Left ventricle myocardium inferior (tissue), 1 donor: Measurements from ENCODE around the gene TMEM115. TPM values are rescaled to one million over a fixed set of nuclear protein-coding genes. Genes with fewer than 3 reads are reported as not detected.

Experiments used
- DNase-seq: peaks from one replicate; pipeline ENCODE4 v3.0.0-alpha.2; 2020
- H3K27ac ChIP-seq: fragments of 200-600 bp; replicated peaks from 2 replicates; pipeline ENCODE4 v1.8.0; 2021
- H3K27me3 ChIP-seq: fragments of 200-600 bp; 2 replicates; pipeline ENCODE4 v1.8.0; 2021; ENCODE audit warnings: low read depth
- H3K36me3 ChIP-seq: fragments of 200-600 bp; 2 replicates; pipeline ENCODE4 v1.8.0; 2021
- H3K4me1 ChIP-seq: fragments of 200-600 bp; 2 replicates; pipeline ENCODE4 v1.8.0; 2021
- H3K4me3 ChIP-seq: fragments of 200-600 bp; 2 replicates; pipeline ENCODE4 v1.8.0; 2021; ENCODE audit warnings: mild to moderate bottlenecking, moderate library complexity
- H3K9me3 ChIP-seq: fragments of 200-600 bp; replicated peaks from 2 replicates; pipeline ENCODE4 v1.8.0; 2021
- intact Hi-C: fragments of 100-400 bp; cut with micrococcal nuclease; formaldehyde crosslinking; loops from one replicate; pipeline ENCODE4 v1.11.0; 2022
- total RNA-seq: library from RNA; stranded (reverse); fragmentation: NEBNext Ultra II Directional; extraction: Animal tissue kit (Norgen Biotek cat#: 25700); gene quantifications from one replicate; pipeline ENCODE4 v1.2.1, GENCODE V29; 2021
- TF ChIP-seq, protein P1 (sequence below): fragments of 200-600 bp; IDR thresholded peaks from 2 replicates; pipeline ENCODE4 v1.8.0; 2021; ENCODE audit warnings: antibody characterized with exemption, mild to moderate bottlenecking, borderline replicate concordance
- donor health status: DM: no; HTN: yes; CAD: no; lungs with severe emphysema.

TMEM115 gene
- total RNA-seq, 1 donor from 2014 or later, result 23.5 TPM

DNA sequence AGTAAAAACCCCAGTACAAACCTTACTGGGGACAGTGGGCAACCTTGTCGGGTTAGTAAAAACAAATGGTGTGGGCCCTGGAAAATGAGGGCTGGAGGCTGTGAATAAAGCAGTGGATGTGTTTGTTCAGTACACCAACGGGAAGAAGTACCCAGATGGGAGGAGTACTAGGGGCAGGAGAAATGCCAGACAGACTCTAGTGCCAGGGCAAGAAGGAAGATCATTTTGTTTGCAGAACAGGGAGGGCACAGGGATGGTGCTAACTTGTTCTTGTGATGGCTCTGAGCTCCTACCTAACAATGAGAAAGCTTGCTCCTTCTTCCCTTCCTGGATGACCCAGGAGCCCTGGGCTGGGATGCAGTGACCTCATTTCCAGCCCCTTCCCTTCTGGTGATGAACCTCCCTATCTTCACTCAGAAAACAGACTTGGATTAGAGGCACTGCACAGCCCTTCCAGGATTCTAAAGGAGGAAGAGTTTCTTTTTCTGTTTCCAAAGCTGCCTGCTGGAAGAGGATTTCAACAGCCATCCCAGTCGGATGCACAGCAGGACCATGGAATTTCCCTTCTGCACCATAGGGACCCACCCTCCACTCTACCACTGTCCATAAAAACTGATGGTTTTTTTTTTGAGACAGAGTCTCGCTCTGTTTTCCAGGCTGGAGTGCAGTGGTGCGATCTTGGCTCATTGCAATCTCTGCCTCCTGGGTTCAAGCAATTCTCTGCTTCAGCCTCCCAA, 24.8 kb downstream of the TMEM115 start:
- Histone ChIP-seq H3K27me3 (no peaks in the 10 kb centered on the region), H3K27ac (peak overlapping the region; percentile 95), H3K4me1 (peaks cover 89% of the 10 kb centered on the region), H3K4me3 (peak overlapping the region; percentile 97), H3K36me3 (peaks cover 31% of the 10 kb centered on the region), H3K9me3 (no peaks in the 10 kb centered on the region)
- TF ChIP-seq, protein P1, sequence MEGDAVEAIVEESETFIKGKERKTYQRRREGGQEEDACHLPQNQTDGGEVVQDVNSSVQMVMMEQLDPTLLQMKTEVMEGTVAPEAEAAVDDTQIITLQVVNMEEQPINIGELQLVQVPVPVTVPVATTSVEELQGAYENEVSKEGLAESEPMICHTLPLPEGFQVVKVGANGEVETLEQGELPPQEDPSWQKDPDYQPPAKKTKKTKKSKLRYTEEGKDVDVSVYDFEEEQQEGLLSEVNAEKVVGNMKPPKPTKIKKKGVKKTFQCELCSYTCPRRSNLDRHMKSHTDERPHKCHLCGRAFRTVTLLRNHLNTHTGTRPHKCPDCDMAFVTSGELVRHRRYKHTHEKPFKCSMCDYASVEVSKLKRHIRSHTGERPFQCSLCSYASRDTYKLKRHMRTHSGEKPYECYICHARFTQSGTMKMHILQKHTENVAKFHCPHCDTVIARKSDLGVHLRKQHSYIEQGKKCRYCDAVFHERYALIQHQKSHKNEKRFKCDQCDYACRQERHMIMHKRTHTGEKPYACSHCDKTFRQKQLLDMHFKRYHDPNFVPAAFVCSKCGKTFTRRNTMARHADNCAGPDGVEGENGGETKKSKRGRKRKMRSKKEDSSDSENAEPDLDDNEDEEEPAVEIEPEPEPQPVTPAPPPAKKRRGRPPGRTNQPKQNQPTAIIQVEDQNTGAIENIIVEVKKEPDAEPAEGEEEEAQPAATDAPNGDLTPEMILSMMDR, result no peak
- intact Hi-C loops, result no loop called here
- DNase-seq, result no peak

DNA sequence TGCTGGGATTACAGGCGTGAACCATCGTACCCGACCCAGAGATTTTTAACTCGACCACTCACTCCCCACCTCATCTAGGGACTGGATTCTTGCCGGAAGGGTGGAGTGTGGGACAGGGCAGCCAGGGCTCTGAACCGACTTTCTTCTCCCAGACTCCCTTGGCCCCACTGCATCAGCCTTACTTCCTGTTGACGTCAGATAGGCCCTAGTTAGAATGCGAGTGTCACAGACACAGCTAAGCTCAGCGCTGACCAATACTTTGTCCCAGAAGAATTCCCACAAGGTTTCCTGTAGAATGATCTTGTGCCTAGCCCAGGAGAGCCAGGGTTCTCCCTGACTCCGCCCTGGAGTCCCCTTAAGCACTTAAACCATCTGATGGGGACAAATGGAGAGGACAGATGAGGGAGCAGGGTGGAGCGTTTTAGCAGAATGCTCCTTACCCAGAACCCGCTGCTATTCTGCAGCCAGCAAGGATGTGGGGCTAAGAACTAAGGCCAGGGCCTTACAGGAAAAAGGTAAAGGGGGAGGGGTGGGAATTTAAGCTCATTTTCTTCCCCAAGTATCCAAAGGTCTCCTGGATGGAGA, 25.5 kb downstream of the TMEM115 start:
- peak overlapping the region; percentile 95 for H3K27ac ChIP-seq
- H3K36me3 ChIP-seq, result peaks cover 37% of the 10 kb centered on the region
- H3K4me1 ChIP-seq, result peaks cover 86% of the 10 kb centered on the region
- peak overlapping the region; percentile 97 for H3K4me3 ChIP-seq
- no peaks in the 10 kb centered on the region for H3K27me3 ChIP-seq
- TF ChIP-seq, protein P1, result no peak
- intact Hi-C loops, result no loop called here
- DNase-seq, result peak; percentile 64
- H3K9me3 ChIP-seq, result no peaks in the 10 kb centered on the region

DNA sequence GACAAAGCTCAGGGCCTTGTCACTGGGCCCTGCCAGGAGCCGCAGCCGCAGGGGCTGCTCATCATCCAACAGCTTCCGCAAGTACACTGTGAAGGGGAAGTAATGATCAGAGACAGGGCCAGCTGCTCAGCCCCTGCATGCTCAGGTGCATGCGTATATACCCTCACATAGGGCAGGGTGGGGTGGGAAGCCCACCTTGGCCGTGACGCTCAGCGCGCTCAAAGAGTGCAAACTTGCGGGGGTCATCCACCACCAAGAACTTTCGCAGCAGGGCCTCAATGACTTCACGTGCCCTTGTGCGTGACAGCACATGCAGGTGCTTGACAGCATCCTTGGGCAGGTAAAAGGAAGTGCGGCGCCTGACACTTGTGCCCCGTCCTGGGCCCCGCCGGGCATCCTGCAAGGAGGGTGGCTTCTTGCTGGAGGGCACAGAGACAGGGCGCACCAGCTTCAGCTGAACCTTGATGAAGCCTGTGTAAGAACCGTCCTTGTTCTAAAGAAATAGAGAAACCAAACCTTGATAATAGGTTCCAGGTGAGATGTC, 27.9 kb downstream of the TMEM115 start:
- no peak overlapping the region for H3K27ac ChIP-seq
- H3K9me3 ChIP-seq, result no peaks in the 10 kb centered on the region
- peaks cover 90% of the 10 kb centered on the region for H3K4me1 ChIP-seq
- peaks cover 41% of the 10 kb centered on the region for H3K36me3 ChIP-seq
- DNase-seq, result no peak
- no peak overlapping the region for H3K4me3 ChIP-seq
- intact Hi-C loops, result no loop called here
- H3K27me3 ChIP-seq, result no peaks in the 10 kb centered on the region
- TF ChIP-seq, protein P1, result no peak

DNA sequence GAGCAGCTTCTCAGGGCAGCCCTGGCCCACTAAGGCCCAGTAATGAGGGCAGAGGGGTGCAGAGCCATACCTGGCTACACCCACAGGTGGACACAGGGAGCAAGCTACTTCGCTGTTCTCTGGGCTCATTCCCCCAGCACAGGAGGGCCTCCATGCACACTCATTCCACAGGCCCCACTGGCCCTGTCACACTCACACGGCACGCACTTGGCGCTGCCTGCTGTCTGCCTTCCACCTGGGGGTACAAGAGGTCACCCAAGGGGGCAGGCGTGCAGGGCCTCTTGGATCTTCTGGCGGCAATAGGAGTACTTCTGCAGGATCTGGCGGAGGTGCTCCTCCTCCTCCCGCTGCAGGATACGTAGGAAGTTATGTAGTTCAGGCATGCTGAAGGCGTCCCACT, 29.0 kb downstream of the TMEM115 start:
- intact Hi-C loops, result no loop called here
- TF ChIP-seq, protein P1, result no peak
- no peaks in the 10 kb centered on the region for H3K9me3 ChIP-seq
- H3K27ac ChIP-seq, result no peak overlapping the region
- H3K36me3 ChIP-seq, result peaks cover 52% of the 10 kb centered on the region
- no peaks in the 10 kb centered on the region for H3K27me3 ChIP-seq
- no peak overlapping the region for H3K4me3 ChIP-seq
- no peak for DNase-seq
- peaks cover 83% of the 10 kb centered on the region for H3K4me1 ChIP-seq

DNA sequence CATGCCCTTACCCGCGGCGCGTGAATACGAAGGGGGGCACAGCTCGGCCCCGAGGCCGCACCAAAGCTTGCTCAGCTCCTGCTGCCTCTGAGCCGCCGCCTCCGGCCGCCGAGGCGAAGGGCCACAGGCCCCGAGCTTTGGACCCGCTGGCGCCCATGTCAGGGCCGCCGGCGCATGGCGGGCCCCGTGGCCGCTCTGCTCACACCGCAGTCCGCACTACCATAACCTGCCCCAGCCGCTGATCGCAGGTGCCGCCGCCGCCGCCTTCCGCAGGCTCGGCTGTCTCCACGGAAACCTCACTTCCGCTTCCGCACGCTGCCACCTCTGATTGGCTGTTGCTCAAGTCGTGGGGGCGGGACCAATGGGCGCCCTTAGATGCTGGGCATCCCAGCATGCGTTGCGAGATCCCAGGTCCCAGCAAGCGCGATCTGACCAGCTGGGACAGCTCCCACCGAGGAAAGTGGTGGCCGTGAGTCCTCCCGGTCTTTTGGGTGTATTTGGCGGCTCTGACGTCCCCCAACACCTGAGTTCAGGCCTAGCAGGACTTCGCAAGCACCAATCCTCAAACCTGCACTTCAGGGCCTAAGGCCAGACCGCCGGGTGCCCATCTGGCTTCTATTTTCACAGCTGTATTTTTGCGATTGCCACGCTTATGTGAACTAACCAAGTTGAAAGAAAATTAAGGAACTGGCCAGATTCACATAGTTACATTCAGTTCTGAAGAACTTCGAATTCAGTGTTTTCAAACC, 31.2 kb downstream of the TMEM115 start, which contains the start of gene TUSC2:
Gene TUSC2 (minus strand): TSS at position 281 of the 749 bp plus-strand sequence. CDS start 124 bp downstream, at position 157.
- peaks cover 83% of the 10 kb centered on the region for H3K4me1 ChIP-seq
- H3K27me3 ChIP-seq, result no peaks in the 10 kb centered on the region
- H3K4me3 ChIP-seq, result peak within 1 kb of the TSS; percentile 97
- peak within 1 kb of the TSS; percentile 89 for H3K27ac ChIP-seq
- intact Hi-C loops, result no loop called here
- TF ChIP-seq, protein P1, result no peak
- peak; percentile 97 for DNase-seq
- no peaks in the 10 kb centered on the region for H3K9me3 ChIP-seq
- peaks cover 55% of the 10 kb centered on the region for H3K36me3 ChIP-seq
